ENCODE results near the gene CPN2. TPM values are rescaled to one million over a fixed set of nuclear protein-coding genes. Genes with fewer than 3 reads are reported as not detected.

Gene CPN2
- total RNA-seq, 2 experiments from 2014 or later: not detected

GRCh38 chr3:194296454-194297263 lies 54.5 kb downstream of the CPN2 start:
- H2AFZ ChIP-seq (ENCODE audit: low read length): no peak overlapping the region
- no peaks in the 10 kb centered on the region for H4K20me1 ChIP-seq (ENCODE audit: insufficient read depth, low read length)
- intact Hi-C loops (cut with micrococcal nuclease; ENCODE audit: unreplicated experiment): no loop called here
- ChIA-PET POLR2A (no interaction called here), CTCF (ENCODE audit: unreplicated experiment) (no interaction called here)
- no peak for DNase-seq (ENCODE audit: low spot score)
- H3K4me1 ChIP-seq (ENCODE audit: insufficient read depth, low read length, poor library complexity, severe bottlenecking): no peaks in the 10 kb centered on the region
- H3K9me2 ChIP-seq (ENCODE audit: insufficient read depth, low read length): no peaks in the 10 kb centered on the region
- H3K36me3 ChIP-seq (ENCODE audit: insufficient read depth, low read length): no peaks in the 10 kb centered on the region
- no peaks in the 10 kb centered on the region for H3K79me2 ChIP-seq (ENCODE audit: insufficient read depth, low read depth, low read length)
- H3K9me3 ChIP-seq (ENCODE audit: low read length): no peaks in the 10 kb centered on the region
- no peak overlapping the region for H3K27ac ChIP-seq (ENCODE audit: low read depth, low read length, poor library complexity, severe bottlenecking)
- no peak for TF ChIP-seq EZH2phosphoT487 (IDR thresholded peaks at IDR 0.05; ENCODE audit: borderline replicate concordance, low read depth, low read length)
- no peak for TF ChIP-seq CTCF (conservative IDR thresholded peaks at IDR 0.05; ENCODE audit: low read length)
- H3K4me2 ChIP-seq (ENCODE audit: low read length): no peak overlapping the region
- H3K4me3 ChIP-seq (ENCODE audit: low read depth, low read length, poor library complexity, severe bottlenecking): no peak overlapping the region
- BruUV-seq (replicated peaks): no TSS peak

- DNase-seq (ENCODE audit: low spot score): no peak
- no peaks in the 10 kb centered on the region for H3K9me2 ChIP-seq (ENCODE audit: insufficient read depth, low read length)
- H3K4me2 ChIP-seq (ENCODE audit: low read length): no peak overlapping the region
- H3K9me3 ChIP-seq (ENCODE audit: low read length): no peaks in the 10 kb centered on the region
- no peaks in the 10 kb centered on the region for H4K20me1 ChIP-seq (ENCODE audit: insufficient read depth, low read length)
- TF ChIP-seq CTCF (conservative IDR thresholded peaks at IDR 0.05; ENCODE audit: low read length) (no peak), EZH2phosphoT487 (IDR thresholded peaks at IDR 0.05; ENCODE audit: borderline replicate concordance, low read depth, low read length) (no peak)
- H3K4me3 ChIP-seq (ENCODE audit: low read depth, low read length, poor library complexity, severe bottlenecking): no peak overlapping the region
- H3K27ac ChIP-seq (ENCODE audit: low read depth, low read length, poor library complexity, severe bottlenecking): no peak overlapping the region
- no TSS peak for BruUV-seq (replicated peaks)
- H3K4me1 ChIP-seq (ENCODE audit: insufficient read depth, low read length, poor library complexity, severe bottlenecking): no peaks in the 10 kb centered on the region
- intact Hi-C loops (cut with micrococcal nuclease; ENCODE audit: unreplicated experiment): no loop called here
- ChIA-PET CTCF (ENCODE audit: unreplicated experiment) (no interaction called here), POLR2A (no interaction called here)
- H3K36me3 ChIP-seq (ENCODE audit: insufficient read depth, low read length): no peaks in the 10 kb centered on the region
- H2AFZ ChIP-seq (ENCODE audit: low read length): no peak overlapping the region
- H3K79me2 ChIP-seq (ENCODE audit: insufficient read depth, low read depth, low read length): no peaks in the 10 kb centered on the region
These were observed 56.3 kb downstream of the CPN2 start for GRCh38 chr3:194294895-194295214.

GRCh38 chr3:194294199-194294894 lies 56.8 kb downstream of the CPN2 start:
- Histone ChIP-seq H3K4me2 (ENCODE audit: low read length) (no peak overlapping the region), H3K27ac (ENCODE audit: low read depth, low read length, poor library complexity, severe bottlenecking) (no peak overlapping the region), H3K9me2 (ENCODE audit: insufficient read depth, low read length) (no peaks in the 10 kb centered on the region), H3K4me3 (ENCODE audit: low read depth, low read length, poor library complexity, severe bottlenecking) (no peak overlapping the region), H2AFZ (ENCODE audit: low read length) (no peak overlapping the region), H3K4me1 (ENCODE audit: insufficient read depth, low read length, poor library complexity, severe bottlenecking) (no peaks in the 10 kb centered on the region), H3K36me3 (ENCODE audit: insufficient read depth, low read length) (no peaks in the 10 kb centered on the region), H3K79me2 (ENCODE audit: insufficient read depth, low read depth, low read length) (no peaks in the 10 kb centered on the region), H3K9me3 (ENCODE audit: low read length) (no peaks in the 10 kb centered on the region), H4K20me1 (ENCODE audit: insufficient read depth, low read length) (no peaks in the 10 kb centered on the region)
- DNase-seq (ENCODE audit: low spot score): no peak
- intact Hi-C loops (cut with micrococcal nuclease; ENCODE audit: unreplicated experiment): no loop called here
- CTCF ChIA-PET (ENCODE audit: unreplicated experiment): no interaction called here
- POLR2A ChIA-PET: no interaction called here
- TF ChIP-seq EZH2phosphoT487 (IDR thresholded peaks at IDR 0.05; ENCODE audit: borderline replicate concordance, low read depth, low read length) (no peak), CTCF (conservative IDR thresholded peaks at IDR 0.05; ENCODE audit: low read length) (no peak)
- no TSS peak for BruUV-seq (replicated peaks)

Measured in OCI-LY7 (cell line).